ENCODE measurements around the gene MKNK1. TPM values are rescaled to one million over a fixed set of nuclear protein-coding genes. Genes with fewer than 3 reads are reported as not detected.

MKNK1 gene
- polyA plus RNA-seq, 1 donor (not counting 4 experiments of a cell fraction or from before 2014, with no cell fraction given) = 55.7 TPM

- H2AFZ ChIP-seq (ENCODE audit: control insufficient read depth, low read length) = no peak overlapping the region
- peaks cover 4% of the 10 kb centered on the region for H3K4me1 ChIP-seq (ENCODE audit: control insufficient read depth, extremely low read depth, insufficient read depth, low read length)
- FAIRE-seq (no peak), DNase-seq (ENCODE audit: low read depth, low spot score) (no peak)
- no peaks in the 10 kb centered on the region for H3K27me3 ChIP-seq (ENCODE audit: control insufficient read depth, extremely low read depth, insufficient read depth, low read length)
- no peak for TF ChIP-seq CTCF (optimal IDR thresholded peaks at IDR 0.05 in 1 of 3, IDR thresholded peaks at IDR 0.05 in 1 of 3, conservative IDR thresholded peaks at IDR 0.05 in 1 of 3; ENCODE audit: extremely low read depth in 1 of 3, insufficient read depth in 2 of 3, low read length in 3 of 3)
- no peak for TF ChIP-seq EZH2 (IDR thresholded peaks at IDR 0.05; ENCODE audit: low read length)
- peaks cover 27% of the 10 kb centered on the region in 2 experiments for H3K36me3 ChIP-seq (ENCODE audit: control insufficient read depth in 2 of 2, extremely low read depth in 1 of 2, insufficient read depth in 2 of 2, low read length in 2 of 2)
- H3K9ac ChIP-seq (ENCODE audit: control insufficient read depth, extremely low read depth, insufficient read depth, low read length) = no peak overlapping the region
- no peaks in the 10 kb centered on the region for H3K79me2 ChIP-seq (ENCODE audit: control insufficient read depth, insufficient read depth, low read length)
- dilution Hi-C loops (cut with MboI; ENCODE audit: extremely low pct_ligation_motif_present, low sequenced_read_pairs) = no loop called here
- no peak overlapping the region for H3K27ac ChIP-seq (ENCODE audit: control insufficient read depth, insufficient read depth, low read length)
- no peaks in the 10 kb centered on the region for H3K9me3 ChIP-seq (ENCODE audit: control insufficient read depth, low read depth, low read length)
- H3K9me1 ChIP-seq (ENCODE audit: control insufficient read depth, extremely low read depth, insufficient read depth, low read length) = no peaks in the 10 kb centered on the region
- H3K4me2 ChIP-seq (ENCODE audit: control insufficient read depth, extremely low read depth, insufficient read depth, low read depth, low read length) = no peak overlapping the region
- H4K20me1 ChIP-seq (ENCODE audit: control insufficient read depth, extremely low read depth, insufficient read depth, low read length) = no peaks in the 10 kb centered on the region
- no peak overlapping the region for H3K4me3 ChIP-seq (ENCODE audit: control insufficient read depth in 2 of 3, extremely low read depth in 1 of 3, insufficient read depth in 2 of 3, low read depth in 1 of 3, low read length in 3 of 3)
Measured at GRCh38 chr1:46576596-46576995, 27.5 kb downstream of the MKNK1 start.

GRCh38 chr1:46575778-46576177, 28.3 kb downstream of the MKNK1 start:
- H3K36me3 ChIP-seq (ENCODE audit: control insufficient read depth in 2 of 2, extremely low read depth in 1 of 2, insufficient read depth in 2 of 2, low read length in 2 of 2) = peaks cover 24 to 27% of the 10 kb centered on the region in 2 experiments
- FAIRE-seq = no peak

More at GRCh38 chr1:46575778-46576177, 28.3 kb downstream of the MKNK1 start:
- H3K27ac ChIP-seq (ENCODE audit: control insufficient read depth, insufficient read depth, low read length) = no peak overlapping the region
- H3K27me3 ChIP-seq (ENCODE audit: control insufficient read depth, extremely low read depth, insufficient read depth, low read length) = no peaks in the 10 kb centered on the region
- H3K4me1 ChIP-seq (ENCODE audit: control insufficient read depth, extremely low read depth, insufficient read depth, low read length) = peaks cover 4% of the 10 kb centered on the region
- no peaks in the 10 kb centered on the region for H3K79me2 ChIP-seq (ENCODE audit: control insufficient read depth, insufficient read depth, low read length)
- no peak for TF ChIP-seq CTCF (optimal IDR thresholded peaks at IDR 0.05 in 1 of 3, IDR thresholded peaks at IDR 0.05 in 1 of 3, conservative IDR thresholded peaks at IDR 0.05 in 1 of 3; ENCODE audit: extremely low read depth in 1 of 3, insufficient read depth in 2 of 3, low read length in 3 of 3)
- TF ChIP-seq EZH2 (IDR thresholded peaks at IDR 0.05; ENCODE audit: low read length) = no peak
- no peak overlapping the region for H2AFZ ChIP-seq (ENCODE audit: control insufficient read depth, low read length)
- H4K20me1 ChIP-seq (ENCODE audit: control insufficient read depth, extremely low read depth, insufficient read depth, low read length) = no peaks in the 10 kb centered on the region
- no peak overlapping the region for H3K4me3 ChIP-seq (ENCODE audit: control insufficient read depth in 2 of 3, extremely low read depth in 1 of 3, insufficient read depth in 2 of 3, low read depth in 1 of 3, low read length in 3 of 3)
- H3K4me2 ChIP-seq (ENCODE audit: control insufficient read depth, extremely low read depth, insufficient read depth, low read depth, low read length) = no peak overlapping the region
- H3K9ac ChIP-seq (ENCODE audit: control insufficient read depth, extremely low read depth, insufficient read depth, low read length) = no peak overlapping the region
- no peaks in the 10 kb centered on the region for H3K9me1 ChIP-seq (ENCODE audit: control insufficient read depth, extremely low read depth, insufficient read depth, low read length)
- DNase-seq (ENCODE audit: low read depth, low spot score) = no peak
- no peaks in the 10 kb centered on the region for H3K9me3 ChIP-seq (ENCODE audit: control insufficient read depth, low read depth, low read length)
- dilution Hi-C loops (cut with MboI; ENCODE audit: extremely low pct_ligation_motif_present, low sequenced_read_pairs) = no loop called here
